NCI-H1694 (cell line): ENCODE results near the gene NEDD9.

Experiments
- DNase-seq: peaks from one replicate; lab custom pipeline; 2025; lab: John Stamatoyannopoulos, UW

The NEDD9 gene

GRCh38 chr6:11201772-11202512 lies 30.5 kb downstream of the NEDD9 start:
- DNase-seq, result no peak

GRCh38 chr6:11201015-11201414 lies 31.5 kb downstream of the NEDD9 start:
- DNase-seq, result no peak

GRCh38 chr6:11200356-11200755 lies 32.1 kb downstream of the NEDD9 start:
- no peak for DNase-seq

- DNase-seq, result no peak
These were observed 33.5 kb downstream of the NEDD9 start for GRCh38 chr6:11198663-11199603.

DNA sequence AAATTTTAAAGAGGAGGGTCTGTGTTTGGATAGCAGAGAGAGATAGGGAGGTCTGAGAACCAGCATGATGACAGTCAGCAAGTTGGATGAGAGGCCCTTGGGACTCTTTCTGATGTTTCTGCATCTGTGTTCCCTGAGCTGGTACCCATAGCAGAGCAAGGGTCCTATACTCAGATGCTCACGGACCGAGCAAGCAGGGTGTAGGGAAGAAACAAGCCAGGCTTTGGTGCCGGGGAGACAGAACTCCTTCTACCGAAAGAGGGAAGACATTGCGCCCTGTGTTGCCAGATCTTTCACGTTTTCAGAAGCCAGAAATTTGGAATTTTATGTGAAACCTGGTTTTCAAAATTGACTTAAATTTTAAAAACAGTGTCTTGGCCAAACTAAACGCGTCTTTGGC lies 34.6 kb downstream of the NEDD9 start:
- DNase-seq, result no peak

GRCh38 chr6:11197175-11197536 lies 35.3 kb downstream of the NEDD9 start:
- no peak for DNase-seq

DNA sequence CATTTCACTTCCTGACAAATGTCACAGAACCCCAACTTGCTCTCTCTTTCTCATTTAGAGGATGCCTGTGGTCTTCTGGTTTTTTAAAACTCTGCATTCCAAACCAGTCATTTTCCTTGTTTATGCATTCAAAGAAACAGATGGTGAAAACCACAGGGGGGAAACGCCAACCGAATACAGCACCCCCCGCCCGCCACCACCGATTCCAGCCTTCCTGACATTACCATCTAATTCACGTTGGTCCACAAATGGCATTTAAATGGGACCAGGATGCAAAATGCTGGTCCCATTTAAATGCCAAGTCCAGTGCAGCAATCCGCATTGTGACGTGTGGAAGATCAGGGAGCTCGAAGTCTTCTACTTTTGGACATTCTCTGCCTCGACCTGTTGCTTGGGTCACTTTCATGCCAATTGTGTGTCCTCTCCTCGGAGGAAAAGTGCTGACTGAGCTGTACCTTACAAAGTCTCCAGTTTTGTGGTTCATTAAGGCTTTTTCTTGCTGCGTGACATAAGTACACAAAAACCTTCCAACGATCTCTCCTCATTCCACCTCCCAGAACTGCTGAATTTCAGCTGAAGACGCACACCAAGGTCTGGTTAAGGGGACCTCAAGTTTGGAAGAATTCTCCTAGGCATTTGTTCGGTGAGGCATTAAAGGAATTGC lies 35.8 kb downstream of the NEDD9 start:
- DNase-seq, result no peak

- no peak for DNase-seq
These were observed 37.9 kb downstream of the NEDD9 start for GRCh38 chr6:11194356-11195218.

GRCh38 chr6:11193434-11193833 lies 39.0 kb downstream of the NEDD9 start:
- no peak for DNase-seq

DNA sequence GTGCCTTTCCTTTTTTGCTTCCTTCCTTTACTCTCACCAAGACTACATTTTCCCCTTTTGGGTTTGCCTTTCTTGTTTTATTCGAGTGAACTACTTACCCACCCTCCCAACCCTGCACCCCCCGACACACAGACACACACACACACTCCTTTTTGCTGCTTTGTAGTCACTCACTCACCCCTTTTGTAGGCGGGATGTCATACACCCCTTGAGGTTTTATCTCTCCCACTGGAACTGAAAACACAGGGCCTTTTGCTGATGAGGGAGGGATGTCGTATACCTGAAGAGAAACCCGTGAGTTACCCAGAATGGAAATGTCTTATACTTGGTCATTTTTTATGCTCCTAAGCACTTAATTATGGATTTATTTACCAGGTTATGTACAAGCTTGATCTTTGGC lies 40.3 kb downstream of the NEDD9 start:
- DNase-seq, result no peak

DNA sequence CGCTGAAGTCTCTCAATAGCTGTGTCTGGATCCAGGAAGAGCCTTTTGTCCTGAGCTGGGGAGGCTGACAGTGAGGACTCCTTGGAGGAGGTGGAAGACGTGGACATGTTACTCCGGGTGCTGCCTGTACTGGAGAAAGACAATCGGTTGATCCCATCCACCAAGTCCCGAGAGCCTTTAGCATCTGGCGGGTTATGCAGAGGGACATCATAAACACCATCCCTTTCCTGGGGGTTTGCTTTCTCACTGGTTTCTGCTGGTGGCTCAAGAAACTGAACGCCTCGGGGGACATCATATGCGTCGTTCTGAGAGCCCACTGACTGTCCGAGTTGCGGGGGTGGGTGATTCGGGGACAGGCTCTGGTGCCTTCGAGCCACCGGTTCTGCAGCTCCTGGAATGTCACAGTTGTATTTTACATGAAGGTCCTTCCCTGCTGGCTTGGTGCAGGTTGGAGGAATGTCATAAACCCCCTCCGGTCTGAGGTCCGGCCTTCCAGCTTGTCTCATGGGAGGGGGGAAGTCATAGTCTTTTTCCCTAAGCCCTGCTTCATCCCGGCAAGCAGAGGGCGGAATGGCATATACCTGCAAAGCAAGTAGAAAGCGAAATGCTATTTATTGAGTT lies 41.7 kb downstream of the NEDD9 start:
- DNase-seq, result no peak

GRCh38 chr6:11189865-11190624 lies 42.4 kb downstream of the NEDD9 start:
- no peak for DNase-seq

DNA sequence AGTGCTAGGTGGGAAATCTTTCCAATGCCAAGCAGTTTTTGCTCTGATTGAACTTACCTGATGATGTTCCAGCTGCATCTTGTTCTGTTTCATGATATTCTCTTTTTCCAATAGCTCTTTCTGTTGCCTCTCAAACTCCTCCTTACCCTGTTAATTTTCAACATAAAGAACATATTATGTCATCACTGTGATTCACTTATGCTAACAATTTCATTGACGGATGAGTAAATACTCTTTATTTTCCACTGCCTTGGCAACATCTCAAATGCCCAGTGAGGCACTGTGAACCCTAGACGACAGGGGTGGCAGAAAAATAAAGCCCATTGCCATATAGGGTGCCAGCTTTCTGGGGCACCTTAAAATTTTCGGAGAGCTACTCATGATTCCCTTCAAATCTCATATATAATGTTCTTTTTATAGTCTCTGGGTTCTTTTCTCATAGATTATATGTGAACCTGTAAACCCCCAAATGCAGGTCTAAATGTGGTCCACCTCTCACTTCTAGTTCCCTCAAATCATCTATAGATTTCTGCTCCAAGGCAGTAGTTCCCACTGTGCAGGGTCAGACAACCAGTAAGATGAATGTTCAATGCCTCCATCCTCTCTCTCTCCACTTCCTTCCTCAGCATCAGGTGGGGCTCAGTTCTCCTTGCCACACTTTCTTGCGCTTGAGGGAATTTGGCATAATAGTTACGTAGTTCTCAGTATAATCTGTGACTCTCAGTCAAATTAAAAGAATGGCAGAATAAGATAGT lies 44.1 kb downstream of the NEDD9 start:
- DNase-seq, result no peak

DNA sequence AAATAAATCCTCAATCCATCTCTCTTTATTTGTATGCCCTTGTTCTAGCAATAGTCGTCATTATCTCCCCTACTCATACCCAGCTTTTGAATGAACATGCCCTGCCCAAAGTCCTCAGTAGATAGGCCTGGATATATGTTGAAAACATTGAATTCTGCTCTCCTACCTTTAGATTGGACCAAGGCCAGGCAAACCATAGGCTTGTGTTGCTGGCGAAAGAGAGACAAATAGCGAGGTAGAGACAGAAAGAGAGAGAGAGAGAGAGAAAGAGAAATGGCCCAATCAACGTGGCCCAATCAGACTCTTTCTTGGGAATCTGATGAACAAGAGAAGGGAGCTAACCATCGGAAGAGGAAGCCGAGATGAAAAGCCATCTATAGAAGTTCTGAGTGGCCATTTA lies 45.2 kb downstream of the NEDD9 start:
- DNase-seq, result no peak

GRCh38 chr6:11185204-11185842 lies 47.1 kb downstream of the NEDD9 start:
- no peak for DNase-seq

- no peak for DNase-seq
These were observed 48.6 kb downstream of the NEDD9 start for GRCh38 chr6:11183761-11184362.

- no peak for DNase-seq
These were observed 50.9 kb downstream of the NEDD9 start for GRCh38 chr6:11181478-11182136.
